Thyroid gland (tissue), 4 donors: ENCODE data around the gene TRPM2.
A peak's percentile ranks its signal among the peaks of the same experiment; 100 is the strongest.

Experiments
- POLR2A ChIP-seq, 2 donors: fragments of 450-650 bp; IDR thresholded peaks; one replicate each; pipeline ENCODE4 v1.6.1; 2017; ENCODE audit warnings: antibody characterized with exemption in 2 of 2, mild to moderate bottlenecking in 2 of 2, moderate library complexity in 1 of 2
- TF ChIP-seq, protein P1 (sequence below), 6 experiments: fragments of 200-600 bp in 3 of 6; fragments of 450-650 bp in 3 of 6; sonication (generic) in 3 of 6; IDR thresholded peaks; one replicate each; pipeline ENCODE4 v1.5.1; 2016 to 2019; ENCODE audit warnings: antibody characterized with exemption in 6 of 6, mild to moderate bottlenecking in 2 of 6, inconsistent platforms in 1 of 6, moderate library complexity in 1 of 6

DNA sequence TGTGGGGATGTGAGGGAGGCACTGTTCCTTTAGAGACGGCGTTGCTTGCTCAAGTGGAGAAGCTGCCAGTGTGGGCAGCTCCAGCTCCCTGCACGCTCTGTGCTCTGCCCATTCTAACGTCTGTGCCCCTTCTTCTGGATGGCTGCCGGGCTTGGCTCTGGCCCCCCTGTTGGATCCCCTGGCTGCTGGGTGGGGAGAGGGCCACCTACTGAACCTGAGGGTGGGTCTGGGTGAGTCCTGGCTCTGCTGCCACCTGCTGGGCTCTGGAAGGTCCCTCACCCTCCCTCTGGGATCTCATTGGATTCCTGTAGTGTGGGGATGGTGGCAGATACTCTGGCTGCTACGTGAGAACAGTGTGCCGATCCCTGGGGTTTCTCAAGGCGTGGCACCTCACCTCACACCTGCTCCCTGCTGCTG, 48.5 kb upstream of the TRPM2 start:
- TF ChIP-seq, protein P1, sequence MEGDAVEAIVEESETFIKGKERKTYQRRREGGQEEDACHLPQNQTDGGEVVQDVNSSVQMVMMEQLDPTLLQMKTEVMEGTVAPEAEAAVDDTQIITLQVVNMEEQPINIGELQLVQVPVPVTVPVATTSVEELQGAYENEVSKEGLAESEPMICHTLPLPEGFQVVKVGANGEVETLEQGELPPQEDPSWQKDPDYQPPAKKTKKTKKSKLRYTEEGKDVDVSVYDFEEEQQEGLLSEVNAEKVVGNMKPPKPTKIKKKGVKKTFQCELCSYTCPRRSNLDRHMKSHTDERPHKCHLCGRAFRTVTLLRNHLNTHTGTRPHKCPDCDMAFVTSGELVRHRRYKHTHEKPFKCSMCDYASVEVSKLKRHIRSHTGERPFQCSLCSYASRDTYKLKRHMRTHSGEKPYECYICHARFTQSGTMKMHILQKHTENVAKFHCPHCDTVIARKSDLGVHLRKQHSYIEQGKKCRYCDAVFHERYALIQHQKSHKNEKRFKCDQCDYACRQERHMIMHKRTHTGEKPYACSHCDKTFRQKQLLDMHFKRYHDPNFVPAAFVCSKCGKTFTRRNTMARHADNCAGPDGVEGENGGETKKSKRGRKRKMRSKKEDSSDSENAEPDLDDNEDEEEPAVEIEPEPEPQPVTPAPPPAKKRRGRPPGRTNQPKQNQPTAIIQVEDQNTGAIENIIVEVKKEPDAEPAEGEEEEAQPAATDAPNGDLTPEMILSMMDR (IDR thresholded peaks at IDR 0.05) = peak; percentile 29 to 67 (median 45)
- TF ChIP-seq POLR2A (IDR thresholded peaks at IDR 0.05) = no peak
